ENCODE results near the gene TSEN54.

DNA sequence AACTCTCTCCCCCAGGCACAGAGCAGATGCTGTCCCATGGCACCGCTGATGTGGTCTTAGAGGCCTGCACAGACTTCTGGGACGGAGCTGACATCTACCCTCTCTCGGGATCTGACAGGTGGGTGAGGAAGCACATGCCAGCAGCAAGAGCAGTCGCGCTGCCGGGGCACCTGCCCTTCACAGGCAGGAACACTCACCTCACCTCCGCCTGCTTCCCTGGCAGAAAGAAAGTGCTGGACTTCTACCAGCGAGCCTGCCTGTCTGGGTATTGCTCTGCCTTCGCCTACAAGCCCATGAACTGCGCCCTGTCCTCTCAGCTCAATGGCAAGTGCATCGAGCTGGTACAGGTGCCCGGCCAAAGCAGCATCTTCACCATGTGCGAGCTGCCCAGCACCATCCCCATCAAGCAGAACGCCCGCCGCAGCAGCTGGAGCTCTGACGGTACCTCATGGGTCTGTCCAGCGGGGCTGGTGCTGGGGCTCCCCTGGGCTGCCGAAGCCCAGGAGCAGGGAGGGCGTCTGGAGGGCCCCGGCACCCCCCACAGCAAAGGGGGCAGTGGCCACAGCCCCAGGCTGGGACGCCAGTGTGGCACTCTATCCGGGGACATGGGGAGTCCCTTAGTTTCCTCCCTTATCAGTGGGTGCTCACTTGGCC lies 22.7 kb upstream of the TSEN54 start:
- TF ChIP-seq, protein P1, sequence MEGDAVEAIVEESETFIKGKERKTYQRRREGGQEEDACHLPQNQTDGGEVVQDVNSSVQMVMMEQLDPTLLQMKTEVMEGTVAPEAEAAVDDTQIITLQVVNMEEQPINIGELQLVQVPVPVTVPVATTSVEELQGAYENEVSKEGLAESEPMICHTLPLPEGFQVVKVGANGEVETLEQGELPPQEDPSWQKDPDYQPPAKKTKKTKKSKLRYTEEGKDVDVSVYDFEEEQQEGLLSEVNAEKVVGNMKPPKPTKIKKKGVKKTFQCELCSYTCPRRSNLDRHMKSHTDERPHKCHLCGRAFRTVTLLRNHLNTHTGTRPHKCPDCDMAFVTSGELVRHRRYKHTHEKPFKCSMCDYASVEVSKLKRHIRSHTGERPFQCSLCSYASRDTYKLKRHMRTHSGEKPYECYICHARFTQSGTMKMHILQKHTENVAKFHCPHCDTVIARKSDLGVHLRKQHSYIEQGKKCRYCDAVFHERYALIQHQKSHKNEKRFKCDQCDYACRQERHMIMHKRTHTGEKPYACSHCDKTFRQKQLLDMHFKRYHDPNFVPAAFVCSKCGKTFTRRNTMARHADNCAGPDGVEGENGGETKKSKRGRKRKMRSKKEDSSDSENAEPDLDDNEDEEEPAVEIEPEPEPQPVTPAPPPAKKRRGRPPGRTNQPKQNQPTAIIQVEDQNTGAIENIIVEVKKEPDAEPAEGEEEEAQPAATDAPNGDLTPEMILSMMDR (IDR thresholded peaks at IDR 0.05 in 4 of 5, conservative IDR thresholded peaks at IDR 0.05 in 1 of 5): no peak
- TF ChIP-seq POLR2A (IDR thresholded peaks at IDR 0.05): no peak

All from gastrocnemius medialis (tissue), 4 donors.